ENCODE data around the gene NOXO1.

Gene NOXO1

GRCh38 chr16:1982991-1983543, 1.8 kb upstream of the NOXO1 start:
- TF ChIP-seq POLR2A (IDR thresholded peaks at IDR 0.05; ENCODE audit: low read depth, low read length) (no peak), TAF1 (IDR thresholded peaks at IDR 0.05; ENCODE audit: low read depth, low read length) (no peak), POU2F2 (IDR thresholded peaks at IDR 0.05; ENCODE audit: low read depth, low read length) (no peak), SPI1 (IDR thresholded peaks at IDR 0.05; ENCODE audit: low read depth, low read length) (no peak)
- FAIRE-seq, result no peak

GRCh38 chr16:1982013-1982433, 754 bp upstream of the NOXO1 start:
- no peak for DNase-seq (ENCODE audit: insufficient read length, low spot score)
- TF ChIP-seq POU2F2 (IDR thresholded peaks at IDR 0.05; ENCODE audit: low read depth, low read length) (no peak), POLR2AphosphoS5 (IDR thresholded peaks at IDR 0.05; ENCODE audit: low read depth, low read length) (no peak; the same call in 1 of the 2 replicates), POLR2A (IDR thresholded peaks at IDR 0.05; ENCODE audit: low read depth, low read length) (no peak), PAX5 (IDR thresholded peaks at IDR 0.05; ENCODE audit: insufficient read depth, low read length, severe bottlenecking) (no peak), TAF1 (IDR thresholded peaks at IDR 0.05; ENCODE audit: low read depth, low read length) (no peak), SPI1 (IDR thresholded peaks at IDR 0.05; ENCODE audit: low read depth, low read length) (no peak)
- no peak for FAIRE-seq

More at GRCh38 chr16:1982991-1983543, 1.8 kb upstream of the NOXO1 start:
- no peak for DNase-seq (ENCODE audit: insufficient read length, low spot score)

- FAIRE-seq (peak; percentile 38), DNase-seq (ENCODE audit: insufficient read length, low spot score) (no peak)
- TF ChIP-seq TAF1 (IDR thresholded peaks at IDR 0.05; ENCODE audit: low read depth, low read length), result no peak
- TF ChIP-seq POLR2AphosphoS5 (IDR thresholded peaks at IDR 0.05; ENCODE audit: low read depth, low read length), result no peak
- no peak for TF ChIP-seq POLR2A (IDR thresholded peaks at IDR 0.05; ENCODE audit: low read depth, low read length)
- no peak for TF ChIP-seq PAX5 (IDR thresholded peaks at IDR 0.05; ENCODE audit: insufficient read depth, low read length, severe bottlenecking)
- TF ChIP-seq POU2F2 (IDR thresholded peaks at IDR 0.05; ENCODE audit: low read depth, low read length), result no peak
These were observed 540 bp downstream of the NOXO1 start for GRCh38 chr16:1980770-1981087.

GRCh38 chr16:1980030-1980769, 1.1 kb downstream of the NOXO1 start:
- TF ChIP-seq SPI1 (IDR thresholded peaks at IDR 0.05; ENCODE audit: low read depth, low read length) (no peak), TAF1 (IDR thresholded peaks at IDR 0.05; ENCODE audit: low read depth, low read length) (no peak), POLR2AphosphoS5 (IDR thresholded peaks at IDR 0.05; ENCODE audit: low read depth, low read length) (no peak), POU2F2 (IDR thresholded peaks at IDR 0.05; ENCODE audit: low read depth, low read length) (no peak), PAX5 (IDR thresholded peaks at IDR 0.05; ENCODE audit: insufficient read depth, low read length, severe bottlenecking) (no peak), POLR2A (IDR thresholded peaks at IDR 0.05; ENCODE audit: low read depth, low read length) (no peak)
- FAIRE-seq (no peak), DNase-seq (ENCODE audit: insufficient read length, low spot score) (no peak)

GRCh38 chr16:1979271-1980029, 1.8 kb downstream of the NOXO1 start:
- DNase-seq (ENCODE audit: insufficient read length, low spot score) (no peak), FAIRE-seq (no peak)
- TF ChIP-seq POU2F2 (IDR thresholded peaks at IDR 0.05; ENCODE audit: low read depth, low read length) (no peak), POLR2AphosphoS5 (IDR thresholded peaks at IDR 0.05; ENCODE audit: low read depth, low read length) (no peak), POLR2A (IDR thresholded peaks at IDR 0.05; ENCODE audit: low read depth, low read length) (no peak)

- TF ChIP-seq POLR2AphosphoS5 (IDR thresholded peaks at IDR 0.05; ENCODE audit: low read depth, low read length), result no peak
- TF ChIP-seq POLR2A (IDR thresholded peaks at IDR 0.05; ENCODE audit: low read depth, low read length), result no peak
- TF ChIP-seq POU2F2 (IDR thresholded peaks at IDR 0.05; ENCODE audit: low read depth, low read length), result no peak
- no peak for TF ChIP-seq PAX5 (IDR thresholded peaks at IDR 0.05; ENCODE audit: insufficient read depth, low read length, severe bottlenecking)
- no peak for TF ChIP-seq TAF1 (IDR thresholded peaks at IDR 0.05; ENCODE audit: low read depth, low read length)
- no peak for TF ChIP-seq SPI1 (IDR thresholded peaks at IDR 0.05; ENCODE audit: low read depth, low read length)
- FAIRE-seq (no peak), DNase-seq (ENCODE audit: insufficient read length, low spot score) (no peak)
These were observed 2.7 kb downstream of the NOXO1 start for GRCh38 chr16:1978476-1979120.

GRCh38 chr16:1977875-1978268, 3.4 kb downstream of the NOXO1 start:
- FAIRE-seq (no peak), DNase-seq (ENCODE audit: insufficient read length, low spot score) (no peak)
- no peak for TF ChIP-seq POU2F2 (IDR thresholded peaks at IDR 0.05; ENCODE audit: low read depth, low read length)
- TF ChIP-seq TAF1 (IDR thresholded peaks at IDR 0.05; ENCODE audit: low read depth, low read length), result no peak
- TF ChIP-seq POLR2AphosphoS5 (IDR thresholded peaks at IDR 0.05; ENCODE audit: low read depth, low read length), result no peak
- no peak for TF ChIP-seq SPI1 (IDR thresholded peaks at IDR 0.05; ENCODE audit: low read depth, low read length)
- TF ChIP-seq PAX5 (IDR thresholded peaks at IDR 0.05; ENCODE audit: insufficient read depth, low read length, severe bottlenecking), result no peak
- no peak for TF ChIP-seq POLR2A (IDR thresholded peaks at IDR 0.05; ENCODE audit: low read depth, low read length)

- no peak for TF ChIP-seq SPI1 (IDR thresholded peaks at IDR 0.05; ENCODE audit: low read depth, low read length)
- TF ChIP-seq POLR2A (IDR thresholded peaks at IDR 0.05; ENCODE audit: low read depth, low read length), result no peak
- TF ChIP-seq PAX5 (IDR thresholded peaks at IDR 0.05; ENCODE audit: insufficient read depth, low read length, severe bottlenecking), result no peak
- no peak for TF ChIP-seq POU2F2 (IDR thresholded peaks at IDR 0.05; ENCODE audit: low read depth, low read length)
- no peak for TF ChIP-seq POLR2AphosphoS5 (IDR thresholded peaks at IDR 0.05; ENCODE audit: low read depth, low read length)
- no peak for TF ChIP-seq TAF1 (IDR thresholded peaks at IDR 0.05; ENCODE audit: low read depth, low read length)
- DNase-seq (ENCODE audit: insufficient read length, low spot score) (no peak), FAIRE-seq (no peak)
These were observed 4.1 kb downstream of the NOXO1 start for GRCh38 chr16:1976951-1977874.
